PC-3 (cell line): Measurements from ENCODE around the gene SLC24A3. TPM values are rescaled to one million over a fixed set of nuclear protein-coding genes. Genes with fewer than 3 reads are reported as not detected.
A peak's percentile ranks its signal among the peaks of the same experiment; 100 is the strongest.

Source experiments
- ATAC-seq: fragments of 200-7000 bp; cut with Tn5 transposase; 2 replicates; pipeline ENCODE4 v1.9.1; 2020; ENCODE audit warnings: mild to moderate bottlenecking, moderate library complexity
- BruUV-seq: library from RNA; stranded (reverse); fragments of 400-500 nt; replicated peaks from 2 replicates; lab custom pipeline; 2021; lab: Mats Ljungman, UMichigan
- CTCF ChIA-PET: fragments of 300-600 bp; sonication (Branson Sonifier 250); formaldehyde crosslinking; loops from one replicate; lab custom pipeline; 2022; ENCODE audit warnings: antibody characterized with exemption; lab: Charles Lee
- POLR2A ChIA-PET: fragments of 300-600 bp; sonication (Branson Sonifier 250); formaldehyde crosslinking; loops from one replicate; lab custom pipeline; 2022; ENCODE audit warnings: antibody characterized with exemption; ENCODE audit not compliant: unreplicated experiment; lab: Charles Lee
- DNase-seq: peaks from one replicate; pipeline ENCODE4 v3.0.0-alpha.2; 2015
- H2AFZ ChIP-seq: fragments of 300-600 bp; sonication (generic); 2 replicates; pipeline ENCODE4 v1.6.0; 2016; ENCODE audit warnings: antibody characterized with exemption, low read length
- H3F3A ChIP-seq: fragments of 300-600 bp; sonication (generic); one replicate; pipeline ENCODE4 v1.6.0; 2017; ENCODE audit warnings: antibody characterized with exemption, low read length, control low read depth, mild to moderate bottlenecking; ENCODE audit not compliant: unreplicated experiment
- H3K27ac ChIP-seq: fragments of 300-600 bp; sonication (generic); 2 replicates; pipeline ENCODE4 v1.5.1; 2016; ENCODE audit warnings: mild to moderate bottlenecking, low read length
- H3K27me3 ChIP-seq: fragments of 300-600 bp; sonication (generic); 2 replicates; pipeline ENCODE4 v1.6.1; 2016; ENCODE audit warnings: low read length, mixed read lengths
- H3K36me3 ChIP-seq: fragments of 300-600 bp; sonication (generic); 2 replicates; pipeline ENCODE4 v1.6.1; 2016; ENCODE audit warnings: low read depth, mixed run types, low read length, mixed read lengths
- H3K4me1 ChIP-seq: fragments of 300-600 bp; sonication (generic); 2 replicates; pipeline ENCODE4 v1.5.1; 2016; ENCODE audit warnings: low read length; ENCODE audit not compliant: insufficient read depth
- H3K4me2 ChIP-seq: fragments of 300-600 bp; sonication (generic); 2 replicates; pipeline ENCODE4 v1.6.0; 2016; ENCODE audit warnings: low read length
- H3K4me3 ChIP-seq: fragments of 300-600 bp; sonication (generic); 2 replicates; pipeline ENCODE4 v1.5.1; 2016; ENCODE audit warnings: mild to moderate bottlenecking, low read length, mixed read lengths
- H3K79me2 ChIP-seq: fragments of 300-600 bp; sonication (generic); 2 replicates; pipeline ENCODE4 v1.6.1; 2017; ENCODE audit warnings: low read length, mixed read lengths
- H3K9ac ChIP-seq: fragments of 300-600 bp; sonication (generic); 2 replicates; pipeline ENCODE4 v1.6.0; 2016; ENCODE audit warnings: mild to moderate bottlenecking, low read length
- H3K9me2 ChIP-seq: fragments of 300-600 bp; sonication (generic); replicated peaks from 2 replicates; pipeline ENCODE4 v1.6.1; 2016; ENCODE audit warnings: mixed run types, low read length, mixed read lengths
- H3K9me3 ChIP-seq: fragments of 300-600 bp; sonication (generic); 2 replicates; pipeline ENCODE4 v1.6.1; 2016; ENCODE audit warnings: low read length, mixed read lengths
- H4K20me1 ChIP-seq: fragments of 300-600 bp; sonication (generic); 2 replicates; pipeline ENCODE4 v1.6.1; 2016; ENCODE audit warnings: low read length, mixed read lengths
- EZH2 ChIP-seq: fragments of 300-600 bp; sonication (generic); IDR thresholded peaks from one replicate; pipeline ENCODE4 v1.6.1; 2017; ENCODE audit warnings: antibody characterized with exemption, mild to moderate bottlenecking, low read length; ENCODE audit not compliant: unreplicated experiment
- EZH2phosphoT487 ChIP-seq: fragments of 300-600 bp; sonication (generic); IDR thresholded peaks from 2 replicates; pipeline ENCODE4 v1.6.1; 2018; ENCODE audit warnings: mild to moderate bottlenecking, antibody characterized with exemption, low read length, borderline replicate concordance
- intact Hi-C: fragments of 100-400 bp; cut with micrococcal nuclease; formaldehyde crosslinking; loops from 2 replicates; pipeline ENCODE4 v1.9.0; 2023
- total RNA-seq: library from RNA; depleted of rRNA; stranded (reverse); fragments of >200 nt; gene quantifications from 2 replicates; pipeline ENCODE4 v1.2.3, GENCODE V29; 2014
- TF ChIP-seq, protein P1 (sequence below): fragments of 300-600 bp; sonication (generic); conservative IDR thresholded peaks from 2 replicates; pipeline ENCODE4 v1.5.1; 2017; ENCODE audit warnings: antibody characterized with exemption, low read depth, mild to moderate bottlenecking, low read length

SLC24A3 gene
- total RNA-seq, 1 experiment from 2014 or later, result 0.11 TPM

DNA sequence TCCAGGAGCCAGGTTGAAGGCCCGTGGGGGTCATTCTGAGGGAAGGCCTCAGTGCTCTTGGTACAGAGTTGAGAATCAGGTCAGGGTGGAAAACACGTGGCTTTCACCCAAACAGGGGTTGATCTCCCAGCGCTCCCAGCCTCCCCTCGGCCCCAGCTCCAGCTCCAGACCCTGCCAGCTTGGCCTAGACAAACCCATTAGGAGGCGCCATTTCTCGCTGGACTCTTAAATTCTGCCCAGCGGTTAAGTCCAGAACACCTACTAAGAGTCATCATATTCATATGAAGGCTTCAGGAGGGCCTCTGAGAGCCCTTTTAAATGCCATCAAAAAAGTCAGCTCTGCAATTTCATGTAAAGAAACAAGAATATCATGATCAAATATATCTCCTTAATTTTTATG is 387.6 kb downstream of the SLC24A3 start:
- Histone ChIP-seq H2AFZ (no peak overlapping the region), H3K36me3 (no peaks in the 10 kb centered on the region), H3K27me3 (peaks cover 60% of the 10 kb centered on the region), H3K4me2 (no peak overlapping the region), H3K9me2 (no peaks in the 10 kb centered on the region), H3K4me1 (no peaks in the 10 kb centered on the region), H3K4me3 (no peak overlapping the region), H3K9me3 (no peaks in the 10 kb centered on the region), H3K27ac (no peak overlapping the region), H3F3A (no peaks in the 10 kb centered on the region), H4K20me1 (no peaks in the 10 kb centered on the region), H3K79me2 (no peaks in the 10 kb centered on the region), H3K9ac (no peak overlapping the region)
- no TSS peak for BruUV-seq
- ATAC-seq, result no peak
- TF ChIP-seq EZH2phosphoT487 (no peak), EZH2 (no peak)
- TF ChIP-seq, protein P1, sequence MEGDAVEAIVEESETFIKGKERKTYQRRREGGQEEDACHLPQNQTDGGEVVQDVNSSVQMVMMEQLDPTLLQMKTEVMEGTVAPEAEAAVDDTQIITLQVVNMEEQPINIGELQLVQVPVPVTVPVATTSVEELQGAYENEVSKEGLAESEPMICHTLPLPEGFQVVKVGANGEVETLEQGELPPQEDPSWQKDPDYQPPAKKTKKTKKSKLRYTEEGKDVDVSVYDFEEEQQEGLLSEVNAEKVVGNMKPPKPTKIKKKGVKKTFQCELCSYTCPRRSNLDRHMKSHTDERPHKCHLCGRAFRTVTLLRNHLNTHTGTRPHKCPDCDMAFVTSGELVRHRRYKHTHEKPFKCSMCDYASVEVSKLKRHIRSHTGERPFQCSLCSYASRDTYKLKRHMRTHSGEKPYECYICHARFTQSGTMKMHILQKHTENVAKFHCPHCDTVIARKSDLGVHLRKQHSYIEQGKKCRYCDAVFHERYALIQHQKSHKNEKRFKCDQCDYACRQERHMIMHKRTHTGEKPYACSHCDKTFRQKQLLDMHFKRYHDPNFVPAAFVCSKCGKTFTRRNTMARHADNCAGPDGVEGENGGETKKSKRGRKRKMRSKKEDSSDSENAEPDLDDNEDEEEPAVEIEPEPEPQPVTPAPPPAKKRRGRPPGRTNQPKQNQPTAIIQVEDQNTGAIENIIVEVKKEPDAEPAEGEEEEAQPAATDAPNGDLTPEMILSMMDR, result no peak
- no peak for DNase-seq
- intact Hi-C loops, result no loop called here
- CTCF ChIA-PET, result no interaction called here
- POLR2A ChIA-PET, result no interaction called here

- Histone ChIP-seq H2AFZ (no peak overlapping the region), H3K27ac (no peak overlapping the region), H3K9me2 (no peaks in the 10 kb centered on the region), H3K4me3 (no peak overlapping the region), H3K4me2 (no peak overlapping the region), H4K20me1 (no peaks in the 10 kb centered on the region), H3K9ac (no peak overlapping the region), H3K27me3 (peaks cover 58% of the 10 kb centered on the region), H3K36me3 (no peaks in the 10 kb centered on the region), H3K79me2 (no peaks in the 10 kb centered on the region), H3K9me3 (no peaks in the 10 kb centered on the region), H3F3A (no peaks in the 10 kb centered on the region), H3K4me1 (no peaks in the 10 kb centered on the region)
- no peak for TF ChIP-seq EZH2
- no peak for TF ChIP-seq EZH2phosphoT487
- TF ChIP-seq, protein P1, result no peak
- no TSS peak for BruUV-seq
- CTCF ChIA-PET, result no interaction called here
- POLR2A ChIA-PET, result no interaction called here
- DNase-seq (peak; percentile 9), ATAC-seq (no peak)
- intact Hi-C loops, result no loop called here
Observed at GRCh38 chr20:19601126-19601810, 388.8 kb downstream of the SLC24A3 start.

DNA sequence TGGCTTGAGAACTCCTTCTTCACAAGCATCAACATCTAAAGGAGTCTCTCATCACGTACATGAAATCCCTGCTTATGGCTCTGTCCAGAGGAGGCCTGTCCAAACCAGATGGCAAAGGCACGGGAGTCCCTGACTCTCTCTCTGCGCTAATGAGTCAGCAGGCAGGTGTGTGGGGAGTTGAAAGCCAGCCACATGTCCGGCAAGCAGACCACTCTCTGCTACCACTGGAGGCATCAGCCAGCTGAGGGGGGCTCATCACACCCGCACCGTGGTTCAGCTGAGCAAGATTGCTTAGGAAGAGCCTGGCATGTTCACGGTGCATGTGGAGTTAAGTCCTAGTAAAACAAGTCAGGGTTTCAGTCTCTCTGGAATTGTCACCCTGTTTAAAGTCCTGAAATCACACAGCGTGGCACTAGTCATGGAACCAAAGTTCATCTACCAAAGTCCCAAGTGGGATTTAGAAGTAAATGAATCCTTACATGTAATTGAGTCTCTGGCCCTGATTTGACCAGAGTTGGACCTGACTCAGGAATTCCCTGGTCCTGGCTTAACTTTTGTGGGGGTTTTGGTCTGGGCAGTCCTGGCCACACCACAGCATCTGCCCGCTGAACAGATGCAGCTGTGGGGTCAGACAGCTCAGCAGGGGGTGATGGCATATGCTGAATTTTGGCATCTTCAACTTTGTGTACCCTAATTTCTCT is 390.4 kb downstream of the SLC24A3 start:
- H3K9me2 ChIP-seq, result no peaks in the 10 kb centered on the region
- no TSS peak for BruUV-seq
- no peaks in the 10 kb centered on the region for H4K20me1 ChIP-seq
- no peaks in the 10 kb centered on the region for H3K9me3 ChIP-seq
- ChIA-PET CTCF (no interaction called here), POLR2A (no interaction called here)
- no peaks in the 10 kb centered on the region for H3K79me2 ChIP-seq
- no peak overlapping the region for H3K4me3 ChIP-seq
- H3K9ac ChIP-seq, result no peak overlapping the region
- H3K4me1 ChIP-seq, result no peaks in the 10 kb centered on the region
- no peaks in the 10 kb centered on the region for H3F3A ChIP-seq
- ATAC-seq, result no peak
- no peak overlapping the region for H3K27ac ChIP-seq
- H3K4me2 ChIP-seq, result no peak overlapping the region
- TF ChIP-seq EZH2, result no peak
- TF ChIP-seq EZH2phosphoT487, result no peak
- TF ChIP-seq, protein P1, result no peak
- intact Hi-C loops, result no loop called here
- no peaks in the 10 kb centered on the region for H3K36me3 ChIP-seq
- no peak overlapping the region for H2AFZ ChIP-seq
- no peak for DNase-seq
- peaks cover 48% of the 10 kb centered on the region for H3K27me3 ChIP-seq
